Measurements from ENCODE around the gene HLA-DOB. TPM values are rescaled to one million over a fixed set of nuclear protein-coding genes. Genes with fewer than 3 reads are reported as not detected.
"Not testable (repeated sequence)": the region's sequence is repeated elsewhere in the genome, so short reads cannot be mapped to it uniquely, and the experiment has no call there.

HLA-DOB gene
- total and polyA plus RNA-seq, 5 experiments from 2014 or later: 0.43 to 5.6 (median 2.3) TPM; not detected in 1

- H3K27ac Mint-ChIP-seq: no peak overlapping the region
- H3K4me3 Mint-ChIP-seq: no peak overlapping the region
- peaks cover 36 to 72% (median 49%) of the 10 kb centered on the region in 5 donors for H3K27me3 Mint-ChIP-seq
Observed at GRCh38 chr6:32803416-32803815, 13.4 kb downstream of the HLA-DOB start.

GRCh38 chr6:32799740-32800139 lies 17.1 kb downstream of the HLA-DOB start:
- Mint-ChIP-seq H3K9me3 (peaks cover 0 to 8% (median 5%) of the 10 kb centered on the region in 9 donors), H3K4me3 (no peak overlapping the region), H3K36me3 (peaks cover 0 to 9% (median 2%) of the 10 kb centered on the region in 3 donors), H3K27ac (no peak overlapping the region), H3K27me3 (peaks cover 27 to 59% (median 33%) of the 10 kb centered on the region in 5 donors), H3K4me1 (peaks cover 8 to 24% (median 15%) of the 10 kb centered on the region in 4 donors)
- POLR2A ChIA-PET: no interaction called here
- DNase-seq: no peak
- ATAC-seq: no peak

More at GRCh38 chr6:32803416-32803815, 13.4 kb downstream of the HLA-DOB start:
- no peak for DNase-seq
- H3K4me1 Mint-ChIP-seq: peaks cover 0 to 8% (median 4%) of the 10 kb centered on the region in 4 donors
- no peak for ATAC-seq
- POLR2A ChIA-PET: no interaction called here
- peaks cover 0 to 7% (median 2%) of the 10 kb centered on the region in 3 donors for H3K36me3 Mint-ChIP-seq
- H3K9me3 Mint-ChIP-seq: peaks cover 0 to 8% (median 5%) of the 10 kb centered on the region in 9 donors

DNA sequence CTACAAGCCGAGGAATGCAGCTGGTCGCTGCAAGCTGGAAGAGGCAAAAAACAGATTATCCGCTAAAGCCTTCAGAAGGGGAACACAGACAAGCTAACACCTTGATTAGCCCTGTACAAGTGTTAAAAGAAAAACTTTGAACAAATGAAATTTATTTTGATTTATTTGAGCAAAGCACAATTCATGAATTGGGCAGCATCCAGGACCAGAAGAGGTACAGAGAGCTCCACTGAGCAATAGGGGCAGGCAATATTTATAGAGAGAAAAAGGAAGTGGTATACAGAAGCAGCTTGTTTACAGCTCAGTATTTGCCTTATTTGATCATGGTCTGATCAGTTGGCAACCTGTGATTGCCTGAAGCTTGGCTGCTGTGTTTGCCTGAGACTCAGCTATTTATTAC lies 17.6 kb downstream of the HLA-DOB start:
- DNase-seq: no peak
- peaks cover 0 to 8% (median 5%) of the 10 kb centered on the region in 9 donors for H3K9me3 Mint-ChIP-seq
- POLR2A ChIA-PET: no interaction called here
- H3K4me3 Mint-ChIP-seq: no peak overlapping the region
- peaks cover 13 to 30% (median 21%) of the 10 kb centered on the region in 4 donors for H3K4me1 Mint-ChIP-seq
- peaks cover 0 to 9% (median 2%) of the 10 kb centered on the region in 3 donors for H3K36me3 Mint-ChIP-seq
- ATAC-seq: no peak
- H3K27ac Mint-ChIP-seq: no peak overlapping the region
- peaks cover 23 to 53% (median 29%) of the 10 kb centered on the region in 5 donors for H3K27me3 Mint-ChIP-seq

- Mint-ChIP-seq H3K36me3 (peaks cover 0 to 9% (median 2%) of the 10 kb centered on the region in 3 donors), H3K4me1 (peaks cover 17 to 33% (median 27%) of the 10 kb centered on the region in 4 donors), H3K4me3 (peak overlapping the region; percentile 46 to 81 (median 70)), H3K27me3 (peaks cover 10 to 33% (median 22%) of the 10 kb centered on the region in 5 donors), H3K9me3 (peaks cover 0 to 8% (median 5%) of the 10 kb centered on the region in 9 donors), H3K27ac (peak overlapping the region in 6 of 10 donors; percentile 15 to 72 (median 36))
- POLR2A ChIA-PET: interaction anchor here (0.9 to 1.0 kb wide), 2 partner anchors 41 to 96 kb away, joined by 3 to 5 read pairs; partner anchors contain the start of gene TAP2
- DNase-seq (peak; percentile 61 to 84 (median 73)), ATAC-seq (peak; percentile 73 to 90)
Observed at GRCh38 chr6:32796848-32797776, 19.7 kb downstream of the HLA-DOB start.

DNA sequence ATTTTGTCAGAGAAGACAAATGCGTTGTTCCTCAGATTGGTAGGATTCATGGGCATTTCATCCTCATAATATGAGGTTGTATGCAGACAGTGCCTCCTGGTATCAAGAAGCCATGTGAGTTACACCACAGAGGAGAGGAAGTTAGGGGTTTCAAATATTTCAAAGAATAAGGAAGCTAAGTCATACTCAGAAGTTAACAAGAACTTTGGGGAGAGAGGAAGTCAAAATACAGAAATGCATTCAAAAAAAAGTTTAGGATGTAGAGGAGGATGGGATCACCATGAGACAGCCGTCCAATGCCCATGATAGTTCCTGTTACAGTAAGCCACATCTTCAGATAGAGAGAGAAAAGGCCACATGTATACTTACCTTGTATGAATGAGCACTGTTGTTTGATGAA lies 22.3 kb downstream of the HLA-DOB start:
- DNase-seq (no peak), ATAC-seq (peak in 1 of 2 donors; percentile 39)
- H3K36me3 Mint-ChIP-seq: peaks cover 0 to 9% (median 0%) of the 10 kb centered on the region in 3 donors
- peaks cover 0 to 8% (median 5%) of the 10 kb centered on the region in 9 donors for H3K9me3 Mint-ChIP-seq
- H3K4me3 Mint-ChIP-seq: peak overlapping the region in 2 of 10 donors; percentile 5 to 6
- H3K27ac Mint-ChIP-seq: peak overlapping the region in 1 of 10 donors; percentile 12
- POLR2A ChIA-PET: no interaction called here
- H3K27me3 Mint-ChIP-seq: peaks cover 10 to 27% (median 14%) of the 10 kb centered on the region in 5 donors
- peaks cover 17 to 33% (median 27%) of the 10 kb centered on the region in 4 donors for H3K4me1 Mint-ChIP-seq

- H3K4me3 Mint-ChIP-seq: no peak overlapping the region
- peaks cover 17 to 33% (median 27%) of the 10 kb centered on the region in 4 donors for H3K4me1 Mint-ChIP-seq
- H3K9me3 Mint-ChIP-seq: no peaks in the 10 kb centered on the region
- H3K27me3 Mint-ChIP-seq: peaks cover 6 to 23% (median 11%) of the 10 kb centered on the region in 5 donors
- H3K27ac Mint-ChIP-seq: no peak overlapping the region
- DNase-seq (no peak), ATAC-seq (no peak)
- no peaks in the 10 kb centered on the region for H3K36me3 Mint-ChIP-seq
- POLR2A ChIA-PET: no interaction called here
Observed at GRCh38 chr6:32792901-32793435, 23.8 kb downstream of the HLA-DOB start.

DNA sequence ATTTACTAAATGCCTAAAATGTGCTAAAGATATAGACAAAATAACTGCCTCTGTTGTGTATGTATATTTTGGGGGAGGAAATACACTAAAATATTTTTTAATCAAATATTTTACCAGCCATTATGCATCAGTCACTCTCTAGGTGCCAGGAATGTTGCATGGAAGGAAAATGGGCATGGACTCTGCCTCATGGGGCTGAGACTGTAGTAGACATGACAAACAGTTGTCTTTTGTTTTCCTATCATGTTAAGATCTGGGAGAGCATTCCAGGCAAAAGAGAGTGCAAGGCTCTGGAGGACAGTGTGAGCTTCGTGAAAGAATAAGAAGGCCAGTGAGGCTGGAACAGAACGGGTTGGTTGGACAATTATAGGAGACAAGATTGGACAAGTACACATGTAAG lies 26.5 kb downstream of the HLA-DOB start:
- POLR2A ChIA-PET: no interaction called here
- peaks cover 13 to 18% (median 17%) of the 10 kb centered on the region in 4 donors for H3K4me1 Mint-ChIP-seq
- H3K27ac Mint-ChIP-seq: no peak overlapping the region
- peaks cover 14 to 43% (median 23%) of the 10 kb centered on the region in 5 donors for H3K27me3 Mint-ChIP-seq
- H3K9me3 Mint-ChIP-seq: no peaks in the 10 kb centered on the region
- H3K36me3 Mint-ChIP-seq: no peaks in the 10 kb centered on the region
- DNase-seq: no peak
- no peak overlapping the region for H3K4me3 Mint-ChIP-seq
- ATAC-seq: no peak

DNA sequence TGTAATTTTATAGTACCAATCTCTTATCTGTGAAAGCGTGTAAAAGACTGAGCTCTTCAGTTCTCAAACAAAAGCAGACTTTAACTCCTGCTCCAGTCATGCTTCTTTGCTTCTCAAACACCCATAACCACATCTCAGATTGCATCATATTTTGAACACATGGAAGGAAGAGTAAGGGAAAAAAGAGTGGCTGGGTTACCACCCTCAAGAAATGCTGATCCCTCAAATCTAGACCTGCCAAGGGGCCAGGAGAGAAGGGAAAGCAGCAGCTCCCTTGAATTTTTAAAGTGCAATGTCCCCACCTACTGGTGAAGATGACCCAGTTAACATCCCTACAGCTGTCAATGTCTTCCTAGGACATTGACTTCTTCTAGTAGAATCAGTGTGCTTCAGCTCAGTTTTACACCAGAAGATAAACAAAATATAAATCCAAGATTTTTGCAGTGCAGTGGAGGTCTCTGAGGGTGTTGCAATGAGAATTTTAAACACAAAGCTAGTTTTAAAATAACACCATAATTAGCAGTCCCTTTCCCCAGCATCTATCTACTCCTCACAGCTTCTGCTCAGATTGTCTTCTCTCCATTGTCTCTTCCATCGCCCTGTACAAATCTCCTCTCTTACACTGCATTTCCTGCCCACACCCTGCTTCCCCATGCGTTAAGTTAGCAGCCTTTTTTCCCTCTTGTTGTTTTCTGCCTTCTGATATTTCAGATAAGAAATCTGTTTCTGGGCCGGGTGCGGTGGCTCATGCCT lies 30.8 kb downstream of the HLA-DOB start:
- Mint-ChIP-seq H3K36me3 (peaks cover 0 to 16% (median 5%) of the 10 kb centered on the region in 3 donors), H3K4me3 (no peak overlapping the region), H3K9me3 (peaks cover 0 to 19% (median 10%) of the 10 kb centered on the region in 9 donors), H3K27me3 (peaks cover 17 to 35% (median 21%) of the 10 kb centered on the region in 5 donors), H3K4me1 (peaks cover 0 to 2% (median 0%) of the 10 kb centered on the region in 4 donors), H3K27ac (peak overlapping the region in 1 of 10 donors; percentile 26)
- DNase-seq (peak in 5 of 10 donors; percentile 12 to 47 (median 37)), ATAC-seq (peak; percentile 49 to 52)
- POLR2A ChIA-PET: no interaction called here

DNA sequence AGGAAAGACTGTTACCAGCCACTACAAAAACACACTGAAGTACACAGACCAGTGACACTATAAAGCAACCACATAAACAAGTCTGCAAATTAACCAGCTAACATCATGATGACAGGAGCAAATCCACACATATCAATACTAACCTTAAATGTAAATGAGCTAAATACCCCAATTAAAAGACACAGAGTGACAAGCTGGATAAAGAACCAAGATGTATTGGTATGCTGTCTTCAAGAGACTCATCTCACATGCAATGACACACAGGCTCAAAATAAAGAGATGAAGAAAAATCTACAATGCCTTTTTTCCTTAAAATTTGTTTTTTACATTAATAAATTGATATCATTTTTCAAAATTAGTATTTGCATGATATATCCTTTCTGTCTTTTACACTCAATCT lies 33.9 kb downstream of the HLA-DOB start:
- H3K4me1 Mint-ChIP-seq, POLR2A ChIA-PET, ATAC-seq, H3K27ac Mint-ChIP-seq, H3K4me3 Mint-ChIP-seq, DNase-seq: not testable (repeated sequence)
- Mint-ChIP-seq H3K27me3 (peaks cover 15 to 25% (median 19%) of the 10 kb centered on the region in 5 donors), H3K36me3 (peaks cover 0 to 16% (median 5%) of the 10 kb centered on the region in 3 donors), H3K9me3 (peaks cover 0 to 19% (median 10%) of the 10 kb centered on the region in 9 donors)

- Mint-ChIP-seq H3K4me1 (peaks cover 0 to 4% (median 0%) of the 10 kb centered on the region in 4 donors), H3K9me3 (peaks cover 0 to 19% (median 10%) of the 10 kb centered on the region in 9 donors), H3K27me3 (peaks cover 3 to 10% (median 7%) of the 10 kb centered on the region in 5 donors), H3K27ac (no peak overlapping the region), H3K36me3 (peaks cover 0 to 16% (median 5%) of the 10 kb centered on the region in 3 donors), H3K4me3 (no peak overlapping the region)
- POLR2A ChIA-PET: no interaction called here
- no peak for ATAC-seq
- DNase-seq: no peak
Observed at GRCh38 chr6:32779036-32779435, 37.8 kb downstream of the HLA-DOB start.

DNA sequence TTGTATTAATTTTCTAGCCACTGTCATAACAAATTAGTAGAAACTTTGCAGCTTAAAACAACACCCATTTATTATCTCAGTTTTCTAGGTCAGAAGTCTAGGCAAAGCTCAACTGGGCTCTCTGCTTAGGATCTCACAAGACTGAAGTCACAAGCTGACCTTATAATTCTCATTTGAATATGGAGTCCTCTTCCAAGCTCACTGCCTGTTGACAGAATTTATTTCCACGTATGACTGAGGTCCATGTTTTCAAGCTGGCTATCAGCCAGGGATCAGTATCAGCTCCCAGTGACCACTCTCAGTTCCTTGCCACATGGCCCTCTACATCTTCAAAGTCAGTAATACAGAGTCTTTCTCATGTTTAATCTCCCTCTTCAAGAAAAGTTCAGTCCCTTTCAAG lies 41.7 kb downstream of the HLA-DOB start:
- DNase-seq: no peak
- ATAC-seq: no peak
- Mint-ChIP-seq H3K9me3 (no peaks in the 10 kb centered on the region), H3K36me3 (no peaks in the 10 kb centered on the region), H3K27ac (peak overlapping the region in 1 of 10 donors; percentile 57), H3K27me3 (peaks cover 10 to 24% (median 18%) of the 10 kb centered on the region in 5 donors), H3K4me3 (no peak overlapping the region), H3K4me1 (peaks cover 0 to 3% (median 0%) of the 10 kb centered on the region in 4 donors)
- POLR2A ChIA-PET: no interaction called here

DNA sequence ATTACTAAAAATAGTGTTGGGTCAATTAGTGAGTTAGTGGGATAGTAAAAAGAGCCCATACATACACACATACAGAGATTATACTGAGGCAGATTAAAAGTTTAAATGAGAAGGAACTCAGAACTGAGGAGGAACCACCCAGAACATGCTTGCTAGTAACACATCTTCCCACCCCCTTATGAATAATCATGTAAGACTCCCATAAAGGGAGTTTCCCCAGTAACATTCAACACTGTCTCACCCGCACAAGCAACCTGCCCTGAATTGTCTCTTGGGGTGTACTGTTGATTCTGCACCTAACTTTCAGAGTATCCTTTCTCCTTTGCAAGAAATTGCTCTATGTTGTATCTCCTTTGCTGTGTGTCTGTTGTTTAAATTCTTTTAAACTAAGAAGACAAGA lies 42.4 kb downstream of the HLA-DOB start:
- Mint-ChIP-seq H3K9me3 (no peaks in the 10 kb centered on the region), H3K36me3 (no peaks in the 10 kb centered on the region), H3K27me3 (peaks cover 16 to 31% (median 25%) of the 10 kb centered on the region in 5 donors), H3K4me1 (peaks cover 0 to 3% (median 0%) of the 10 kb centered on the region in 4 donors), H3K4me3 (no peak overlapping the region), H3K27ac (no peak overlapping the region)
- POLR2A ChIA-PET: no interaction called here
- DNase-seq: no peak
- no peak for ATAC-seq

All from naive thymus-derived CD8-positive, alpha-beta T cell (primary cell).